Activated CD4-positive, alpha-beta T cell treated with anti-CD3 and anti-CD28 coated beads, Interleukin-2, Interleukin-4, amounts not matched to agents 100 ng/mL and 50 ng/mL, durations not matched to agents 16 hours and 8 hours (primary cell): Measurements from ENCODE around the gene GET3.
"Not testable (repeated sequence)": the region's sequence is repeated elsewhere in the genome, so short reads cannot be mapped to it uniquely, and the experiment has no call there.

Experiments used
- DNase-seq: peaks from one replicate; pipeline ENCODE4 v3.0.0-alpha.2; 2020; ENCODE audit warnings: low spot score

Gene GET3

GRCh38 chr19:12736995-12737834 is at the start of gene GET3:
TSS of gene GET3 (plus strand) at chr19:12737497. CDS start at chr19:12737506, 9 bp downstream.
- peak; percentile 93 for DNase-seq

GRCh38 chr19:12689012-12689411 is 48.3 kb upstream of the GET3 start:
- no peak for DNase-seq

GRCh38 chr19:12689581-12690216 is 47.6 kb upstream of the GET3 start:
- no peak for DNase-seq

- no peak for DNase-seq
These were observed 44.3 kb upstream of the GET3 start for GRCh38 chr19:12692960-12693359.

GRCh38 chr19:12694641-12695040 is 42.7 kb upstream of the GET3 start:
- DNase-seq = no peak

GRCh38 chr19:12695096-12695495 is 42.2 kb upstream of the GET3 start:
- no peak for DNase-seq

GRCh38 chr19:12695514-12695913 is 41.8 kb upstream of the GET3 start:
- DNase-seq = no peak

- DNase-seq = no peak
These were observed 41.3 kb upstream of the GET3 start for GRCh38 chr19:12695997-12696365.

GRCh38 chr19:12696366-12697335 is 40.6 kb upstream of the GET3 start, which contains the start of gene FBXW9:
TSS of gene FBXW9 (minus strand) at chr19:12696631. CDS start at chr19:12696581, 50 bp downstream.
- peak; percentile 96 for DNase-seq

GRCh38 chr19:12697425-12697824 is 39.9 kb upstream of the GET3 start:
- DNase-seq = not testable (repeated sequence)

- DNase-seq = no peak
These were observed 39.2 kb upstream of the GET3 start for GRCh38 chr19:12698138-12698537.

GRCh38 chr19:12701596-12702282 is 35.6 kb upstream of the GET3 start:
- DNase-seq = no peak

- DNase-seq = no peak
These were observed 34.3 kb upstream of the GET3 start for GRCh38 chr19:12703046-12703445.

GRCh38 chr19:12705169-12705568 is 32.1 kb upstream of the GET3 start:
- DNase-seq = no peak

GRCh38 chr19:12705654-12706331 is 31.5 kb upstream of the GET3 start:
- no peak for DNase-seq

GRCh38 chr19:12706332-12706718 is 31.0 kb upstream of the GET3 start:
- DNase-seq = no peak

- DNase-seq = no peak
These were observed 28.7 kb upstream of the GET3 start for GRCh38 chr19:12708641-12709040.

GRCh38 chr19:12711187-12711586 is 26.1 kb upstream of the GET3 start:
- no peak for DNase-seq

- not testable (repeated sequence) for DNase-seq
These were observed 25.2 kb upstream of the GET3 start for GRCh38 chr19:12712077-12712476.

GRCh38 chr19:12713304-12713703 is 24.0 kb upstream of the GET3 start:
- DNase-seq = not testable (repeated sequence)

- DNase-seq = no peak
These were observed 22.2 kb upstream of the GET3 start for GRCh38 chr19:12715102-12715501.
